HepG2 (cell line): ENCODE results near the gene CEP63.

Source experiments
- FOXP1 ChIP-seq, 2 experiments: fragments of 450-650 bp in 1 of 2; IDR thresholded peaks; 2 replicates each; pipeline ENCODE4 v1.6.1; 2017 to 2018; ENCODE audit warnings: antibody characterized with exemption in 1 of 2
- GABPA ChIP-seq, 2 experiments: IDR thresholded peaks; 2 replicates each; pipeline ENCODE4 v1.6.1; 2011 to 2016; ENCODE audit warnings: low read depth in 2 of 2, low read length in 1 of 2, missing biosample characterization in 1 of 2, missing genetic modification characterization in 1 of 2
- ZNF282 ChIP-seq: fragments of 450-650 bp; IDR thresholded peaks from 2 replicates; pipeline ENCODE4 v1.6.1; 2018; ENCODE audit not compliant: partially characterized antibody
- TF ChIP-seq, protein P1 (sequence below): sonication (generic); formaldehyde crosslinking; IDR thresholded peaks from one replicate; pipeline ENCODE4 v1.5.1; 2020; ENCODE audit warnings: mild to moderate bottlenecking, missing genetic modification reagents; ENCODE audit errors: not compliant biosample characterization
- TF ChIP-seq, protein P2 (sequence below): sonication (generic); formaldehyde crosslinking; IDR thresholded peaks from 2 replicates; pipeline ENCODE4 v1.5.0; 2020; ENCODE audit warnings: mild to moderate bottlenecking, missing genetic modification reagents, moderate library complexity
- TF ChIP-seq, protein P3 (sequence below): sonication (generic); formaldehyde crosslinking; IDR thresholded peaks from 2 replicates; pipeline ENCODE4 v1.5.0; 2020; ENCODE audit warnings: mild to moderate bottlenecking, missing genetic modification reagents, borderline replicate concordance

DNA sequence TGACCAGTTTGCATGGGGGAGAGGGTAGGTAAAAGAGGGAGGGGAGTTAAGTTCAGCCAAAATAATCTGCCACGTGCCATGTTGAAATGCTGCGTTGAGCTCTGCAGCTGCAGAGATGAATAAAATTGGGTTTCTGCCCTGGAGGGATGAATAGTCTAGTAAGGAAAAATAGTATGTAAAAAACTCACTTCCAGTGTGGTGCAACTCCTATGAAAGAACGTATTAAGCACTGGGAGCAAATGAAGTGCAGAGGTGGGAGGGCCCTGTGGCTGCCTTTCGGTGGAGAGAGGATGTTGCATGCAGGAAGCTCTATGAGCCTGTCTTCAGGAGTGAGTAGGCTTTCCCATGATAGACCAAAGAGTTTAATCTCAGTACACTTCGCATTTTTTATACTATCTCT, 8.6 kb downstream of the CEP63 start:
- TF ChIP-seq, protein P1, sequence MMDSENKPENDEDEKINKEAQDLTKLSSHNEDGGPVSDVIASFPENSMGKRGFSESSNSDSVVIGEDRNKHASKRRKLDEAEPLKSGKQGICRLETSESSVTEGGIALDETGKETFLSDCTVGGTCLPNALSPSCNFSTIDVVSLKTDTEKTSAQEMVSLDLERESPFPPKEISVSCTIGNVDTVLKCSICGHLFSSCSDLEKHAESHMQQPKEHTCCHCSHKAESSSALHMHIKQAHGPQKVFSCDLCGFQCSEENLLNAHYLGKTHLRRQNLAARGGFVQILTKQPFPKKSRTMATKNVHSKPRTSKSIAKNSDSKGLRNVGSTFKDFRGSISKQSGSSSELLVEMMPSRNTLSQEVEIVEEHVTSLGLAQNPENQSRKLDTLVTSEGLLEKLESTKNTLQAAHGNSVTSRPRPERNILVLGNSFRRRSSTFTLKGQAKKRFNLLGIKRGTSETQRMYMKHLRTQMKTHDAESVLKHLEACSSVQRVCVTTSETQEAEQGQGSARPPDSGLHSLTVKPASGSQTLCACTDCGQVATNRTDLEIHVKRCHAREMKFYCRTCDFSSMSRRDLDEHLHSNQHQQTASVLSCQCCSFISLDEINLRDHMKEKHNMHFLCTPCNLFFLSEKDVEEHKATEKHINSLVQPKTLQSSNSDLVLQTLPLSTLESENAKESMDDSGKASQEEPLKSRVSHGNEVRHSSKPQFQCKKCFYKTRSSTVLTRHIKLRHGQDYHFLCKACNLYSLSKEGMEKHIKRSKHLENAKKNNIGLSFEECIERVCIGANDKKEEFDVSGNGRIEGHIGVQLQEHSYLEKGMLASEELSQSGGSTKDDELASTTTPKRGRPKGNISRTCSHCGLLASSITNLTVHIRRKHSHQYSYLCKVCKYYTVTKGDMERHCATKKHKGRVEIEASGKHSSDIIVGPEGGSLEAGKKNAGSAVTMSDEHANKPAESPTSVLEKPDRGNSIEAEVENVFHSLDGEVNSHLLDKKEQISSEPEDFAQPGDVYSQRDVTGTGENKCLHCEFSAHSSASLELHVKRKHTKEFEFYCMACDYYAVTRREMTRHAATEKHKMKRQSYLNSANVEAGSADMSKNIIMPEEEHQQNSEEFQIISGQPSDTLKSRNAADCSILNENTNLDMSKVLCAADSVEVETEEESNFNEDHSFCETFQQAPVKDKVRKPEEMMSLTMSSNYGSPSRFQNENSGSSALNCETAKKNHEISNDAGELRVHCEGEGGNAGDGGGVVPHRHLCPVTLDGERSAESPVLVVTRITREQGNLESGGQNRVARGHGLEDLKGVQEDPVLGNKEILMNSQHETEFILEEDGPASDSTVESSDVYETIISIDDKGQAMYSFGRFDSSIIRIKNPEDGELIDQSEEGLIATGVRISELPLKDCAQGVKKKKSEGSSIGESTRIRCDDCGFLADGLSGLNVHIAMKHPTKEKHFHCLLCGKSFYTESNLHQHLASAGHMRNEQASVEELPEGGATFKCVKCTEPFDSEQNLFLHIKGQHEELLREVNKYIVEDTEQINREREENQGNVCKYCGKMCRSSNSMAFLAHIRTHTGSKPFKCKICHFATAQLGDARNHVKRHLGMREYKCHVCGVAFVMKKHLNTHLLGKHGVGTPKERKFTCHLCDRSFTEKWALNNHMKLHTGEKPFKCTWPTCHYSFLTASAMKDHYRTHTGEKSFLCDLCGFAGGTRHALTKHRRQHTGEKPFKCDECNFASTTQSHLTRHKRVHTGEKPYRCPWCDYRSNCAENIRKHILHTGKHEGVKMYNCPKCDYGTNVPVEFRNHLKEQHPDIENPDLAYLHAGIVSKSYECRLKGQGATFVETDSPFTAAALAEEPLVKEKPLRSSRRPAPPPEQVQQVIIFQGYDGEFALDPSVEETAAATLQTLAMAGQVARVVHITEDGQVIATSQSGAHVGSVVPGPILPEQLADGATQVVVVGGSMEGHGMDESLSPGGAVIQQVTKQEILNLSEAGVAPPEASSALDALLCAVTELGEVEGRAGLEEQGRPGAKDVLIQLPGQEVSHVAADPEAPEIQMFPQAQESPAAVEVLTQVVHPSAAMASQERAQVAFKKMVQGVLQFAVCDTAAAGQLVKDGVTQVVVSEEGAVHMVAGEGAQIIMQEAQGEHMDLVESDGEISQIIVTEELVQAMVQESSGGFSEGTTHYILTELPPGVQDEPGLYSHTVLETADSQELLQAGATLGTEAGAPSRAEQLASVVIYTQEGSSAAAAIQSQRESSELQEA (CRISPR knock-in tag), result no peak
- TF ChIP-seq, protein P2, sequence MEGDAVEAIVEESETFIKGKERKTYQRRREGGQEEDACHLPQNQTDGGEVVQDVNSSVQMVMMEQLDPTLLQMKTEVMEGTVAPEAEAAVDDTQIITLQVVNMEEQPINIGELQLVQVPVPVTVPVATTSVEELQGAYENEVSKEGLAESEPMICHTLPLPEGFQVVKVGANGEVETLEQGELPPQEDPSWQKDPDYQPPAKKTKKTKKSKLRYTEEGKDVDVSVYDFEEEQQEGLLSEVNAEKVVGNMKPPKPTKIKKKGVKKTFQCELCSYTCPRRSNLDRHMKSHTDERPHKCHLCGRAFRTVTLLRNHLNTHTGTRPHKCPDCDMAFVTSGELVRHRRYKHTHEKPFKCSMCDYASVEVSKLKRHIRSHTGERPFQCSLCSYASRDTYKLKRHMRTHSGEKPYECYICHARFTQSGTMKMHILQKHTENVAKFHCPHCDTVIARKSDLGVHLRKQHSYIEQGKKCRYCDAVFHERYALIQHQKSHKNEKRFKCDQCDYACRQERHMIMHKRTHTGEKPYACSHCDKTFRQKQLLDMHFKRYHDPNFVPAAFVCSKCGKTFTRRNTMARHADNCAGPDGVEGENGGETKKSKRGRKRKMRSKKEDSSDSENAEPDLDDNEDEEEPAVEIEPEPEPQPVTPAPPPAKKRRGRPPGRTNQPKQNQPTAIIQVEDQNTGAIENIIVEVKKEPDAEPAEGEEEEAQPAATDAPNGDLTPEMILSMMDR (CRISPR knock-in tag), result no peak
- TF ChIP-seq FOXP1 (IDR thresholded peaks at IDR 0.05) (no peak), FOXP1 (CRISPR knock-in tag; IDR thresholded peaks at IDR 0.05) (no peak), ZNF282 (no peak), GABPA (IDR thresholded peaks at IDR 0.05; ENCODE audit: low read depth, low read length) (no peak), GABPA (CRISPR knock-in tag; IDR thresholded peaks at IDR 0.05; ENCODE audit: low read depth) (no peak)
- TF ChIP-seq, protein P3, sequence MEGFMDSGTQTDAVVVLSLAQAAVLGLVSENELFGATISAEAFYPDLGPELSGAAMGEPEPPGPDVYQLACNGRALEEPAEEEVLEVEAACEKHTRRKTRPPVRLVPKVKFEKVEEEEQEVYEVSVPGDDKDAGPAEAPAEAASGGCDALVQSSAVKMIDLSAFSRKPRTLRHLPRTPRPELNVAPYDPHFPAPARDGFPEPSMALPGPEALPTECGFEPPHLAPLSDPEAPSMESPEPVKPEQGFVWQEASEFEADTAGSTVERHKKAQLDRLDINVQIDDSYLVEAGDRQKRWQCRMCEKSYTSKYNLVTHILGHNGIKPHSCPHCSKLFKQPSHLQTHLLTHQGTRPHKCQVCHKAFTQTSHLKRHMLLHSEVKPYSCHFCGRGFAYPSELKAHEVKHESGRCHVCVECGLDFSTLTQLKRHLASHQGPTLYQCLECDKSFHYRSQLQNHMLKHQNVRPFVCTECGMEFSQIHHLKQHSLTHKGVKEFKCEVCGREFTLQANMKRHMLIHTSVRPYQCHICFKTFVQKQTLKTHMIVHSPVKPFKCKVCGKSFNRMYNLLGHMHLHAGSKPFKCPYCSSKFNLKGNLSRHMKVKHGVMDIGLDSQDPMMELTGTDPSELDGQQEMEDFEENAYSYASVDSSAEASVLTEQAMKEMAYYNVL (CRISPR knock-in tag), result no peak
